NCI-H2171 treated with DMSO at 0.1 percent for 48 hours (cell line): ENCODE data around the gene TBC1D14.
"Not testable (repeated sequence)": the region's sequence is repeated elsewhere in the genome, so short reads cannot be mapped to it uniquely, and the experiment has no call there.

ENCODE experiments used
- DNase-seq: peaks from one replicate; lab custom pipeline; 2025; lab: John Stamatoyannopoulos, UW

Gene TBC1D14

DNA sequence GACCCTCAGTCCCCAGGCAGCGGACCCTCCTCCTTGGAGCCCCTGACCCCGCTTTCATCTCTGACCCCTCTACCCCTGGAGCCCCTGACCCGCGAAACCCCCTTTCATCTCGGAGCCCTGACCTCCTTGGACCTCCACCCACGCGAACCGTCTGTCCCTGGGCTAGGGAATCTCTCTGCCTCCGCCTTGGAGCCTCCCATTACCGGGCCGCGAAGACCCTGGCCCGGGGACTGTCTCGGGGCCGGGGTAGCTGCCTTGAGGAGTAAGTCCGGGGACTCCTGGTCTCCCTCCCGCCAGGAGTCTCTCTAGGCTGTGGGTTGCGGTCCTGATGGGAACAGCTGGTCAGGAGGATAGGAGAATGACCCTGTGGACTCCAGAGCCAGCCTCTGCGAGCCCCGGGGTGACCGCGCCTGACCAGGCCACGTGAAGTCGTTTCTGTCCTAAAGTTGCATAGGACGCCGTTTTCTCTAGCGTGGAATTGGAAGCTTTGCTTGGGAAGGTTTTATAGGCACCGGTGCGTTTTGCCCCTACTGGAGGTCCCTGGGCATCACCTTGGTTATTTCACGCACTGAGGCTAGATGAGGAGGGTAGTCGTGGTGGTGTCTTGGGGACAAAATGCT, 824 bp downstream of the TBC1D14 start:
- DNase-seq = no peak

DNA sequence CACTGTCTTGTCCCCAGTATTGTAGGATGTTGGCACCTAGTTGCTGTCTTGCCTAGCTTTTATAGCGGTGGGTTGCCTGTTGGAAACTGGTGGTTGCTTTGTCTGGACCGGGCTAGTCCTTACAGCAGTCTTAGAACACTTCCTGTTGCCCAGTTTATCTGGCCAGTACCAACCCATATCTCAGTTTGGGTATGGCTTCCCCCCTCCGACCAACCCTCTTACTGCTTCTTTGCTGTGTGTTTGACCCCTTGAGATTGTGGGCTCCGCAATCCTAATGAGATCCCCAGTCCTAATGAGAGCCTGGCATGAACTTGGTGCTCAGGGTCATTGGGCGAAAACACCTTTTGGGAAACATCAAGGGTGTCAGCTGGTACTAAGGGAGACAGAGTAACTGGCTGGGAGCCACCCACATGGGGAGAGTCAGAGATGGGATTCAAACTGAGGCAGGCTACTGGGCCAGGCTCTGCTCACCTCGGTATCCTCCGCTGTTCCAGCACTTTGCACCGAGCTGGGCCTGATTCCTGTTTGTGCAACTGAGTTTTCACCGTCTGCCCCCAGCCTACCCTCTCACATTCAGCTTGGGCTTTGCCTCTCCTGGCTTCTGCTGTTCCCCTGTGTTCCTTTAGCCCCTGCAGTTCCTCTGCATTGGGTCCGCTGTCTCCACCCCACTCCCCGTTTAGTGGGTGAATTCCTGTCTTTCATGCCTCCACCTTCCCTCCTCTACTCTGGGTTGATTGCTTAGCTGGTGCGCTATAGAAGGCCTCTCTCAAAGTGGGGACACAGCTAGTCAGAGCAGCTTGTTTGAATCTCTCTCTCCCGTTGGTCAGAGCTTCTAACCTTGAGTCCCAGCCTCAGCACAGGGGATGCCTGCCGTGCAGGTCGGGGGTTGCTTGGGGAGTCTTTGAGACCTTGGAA, 1.6 kb downstream of the TBC1D14 start:
- DNase-seq = no peak

DNA sequence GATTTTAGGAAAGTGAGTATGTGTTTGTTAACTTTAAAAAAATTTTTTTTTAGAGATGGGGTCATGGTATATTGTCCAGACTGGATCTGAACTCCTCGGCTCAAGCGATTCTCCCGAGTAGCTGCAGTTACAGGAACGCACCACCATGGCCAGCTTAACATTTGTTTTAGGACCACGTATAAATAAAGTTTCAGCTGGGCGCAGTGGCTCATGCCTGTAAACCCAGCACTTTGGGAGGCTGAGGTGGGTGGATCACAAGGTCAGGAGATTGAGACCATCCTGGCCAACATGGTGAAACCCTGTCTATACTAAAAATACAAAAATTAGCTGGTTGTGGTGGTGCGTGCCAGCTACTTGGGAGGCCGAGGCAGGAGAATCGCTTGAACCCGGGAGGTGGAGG, 2.3 kb downstream of the TBC1D14 start:
- DNase-seq = not testable (repeated sequence)

DNA sequence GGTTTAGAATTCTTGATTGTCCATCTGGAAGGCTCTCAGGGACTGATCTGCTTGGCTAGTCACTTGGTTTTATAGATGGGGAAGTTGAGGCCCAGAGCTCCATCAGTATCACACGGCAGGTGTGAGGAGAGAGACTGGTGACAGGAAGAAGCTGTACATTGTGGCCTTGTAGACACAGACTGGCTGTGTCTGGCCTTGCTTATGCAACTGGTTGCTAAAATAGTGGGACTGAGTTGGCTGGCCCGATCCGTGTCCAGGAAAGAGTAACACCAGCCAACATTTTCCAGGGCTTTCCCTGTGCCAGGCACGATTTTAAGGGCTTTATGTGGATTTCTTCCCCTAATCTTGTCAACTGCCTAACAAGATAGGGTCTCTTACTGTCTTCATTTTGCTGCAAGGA, 2.8 kb downstream of the TBC1D14 start:
- no peak for DNase-seq

DNA sequence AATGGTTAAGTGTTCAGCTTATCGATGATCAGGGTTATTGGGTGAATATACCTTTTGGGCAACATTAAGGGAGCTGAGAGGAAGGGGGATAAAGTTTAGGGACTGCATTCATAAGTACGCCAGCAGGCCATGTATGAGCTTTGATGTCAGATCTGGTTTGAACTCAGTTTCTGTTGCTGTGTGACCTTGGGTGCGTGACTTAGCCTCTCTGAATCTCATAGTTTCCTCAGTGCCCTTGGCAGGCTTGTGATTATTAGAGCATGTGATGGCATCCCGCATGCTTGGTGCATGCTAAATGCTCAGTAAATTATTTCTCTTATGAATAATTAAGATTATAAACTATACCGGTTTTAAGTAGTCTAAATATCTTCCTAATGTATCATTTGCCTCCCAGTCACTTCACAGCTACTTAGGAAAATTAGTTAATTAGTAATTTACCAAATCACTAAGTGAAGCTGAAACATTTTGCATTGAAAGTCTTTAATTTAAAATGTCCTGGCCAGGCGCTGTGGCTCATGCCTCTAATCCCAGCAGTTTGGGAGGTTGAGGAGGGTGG, 3.8 kb downstream of the TBC1D14 start:
- DNase-seq = no peak

DNA sequence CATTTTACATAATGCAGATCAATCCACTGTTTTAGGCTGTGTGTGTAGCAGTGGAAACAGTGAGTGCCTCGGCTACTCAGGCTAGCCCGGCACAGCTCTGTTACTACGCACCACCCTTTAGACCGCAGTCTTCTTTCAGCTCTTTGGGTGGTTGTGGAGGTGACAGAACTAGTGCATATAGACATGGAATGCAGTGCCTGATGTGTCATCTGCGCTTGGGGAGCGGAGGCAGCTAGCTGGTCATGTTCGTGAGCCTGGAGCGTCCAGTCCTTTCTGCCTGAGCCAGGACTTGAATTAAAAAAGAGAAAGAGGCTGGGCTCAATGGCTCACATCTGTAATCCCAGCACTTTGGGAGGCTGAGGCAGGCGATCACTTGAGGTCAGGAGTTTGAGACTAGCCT, 4.8 kb downstream of the TBC1D14 start:
- no peak for DNase-seq

DNA sequence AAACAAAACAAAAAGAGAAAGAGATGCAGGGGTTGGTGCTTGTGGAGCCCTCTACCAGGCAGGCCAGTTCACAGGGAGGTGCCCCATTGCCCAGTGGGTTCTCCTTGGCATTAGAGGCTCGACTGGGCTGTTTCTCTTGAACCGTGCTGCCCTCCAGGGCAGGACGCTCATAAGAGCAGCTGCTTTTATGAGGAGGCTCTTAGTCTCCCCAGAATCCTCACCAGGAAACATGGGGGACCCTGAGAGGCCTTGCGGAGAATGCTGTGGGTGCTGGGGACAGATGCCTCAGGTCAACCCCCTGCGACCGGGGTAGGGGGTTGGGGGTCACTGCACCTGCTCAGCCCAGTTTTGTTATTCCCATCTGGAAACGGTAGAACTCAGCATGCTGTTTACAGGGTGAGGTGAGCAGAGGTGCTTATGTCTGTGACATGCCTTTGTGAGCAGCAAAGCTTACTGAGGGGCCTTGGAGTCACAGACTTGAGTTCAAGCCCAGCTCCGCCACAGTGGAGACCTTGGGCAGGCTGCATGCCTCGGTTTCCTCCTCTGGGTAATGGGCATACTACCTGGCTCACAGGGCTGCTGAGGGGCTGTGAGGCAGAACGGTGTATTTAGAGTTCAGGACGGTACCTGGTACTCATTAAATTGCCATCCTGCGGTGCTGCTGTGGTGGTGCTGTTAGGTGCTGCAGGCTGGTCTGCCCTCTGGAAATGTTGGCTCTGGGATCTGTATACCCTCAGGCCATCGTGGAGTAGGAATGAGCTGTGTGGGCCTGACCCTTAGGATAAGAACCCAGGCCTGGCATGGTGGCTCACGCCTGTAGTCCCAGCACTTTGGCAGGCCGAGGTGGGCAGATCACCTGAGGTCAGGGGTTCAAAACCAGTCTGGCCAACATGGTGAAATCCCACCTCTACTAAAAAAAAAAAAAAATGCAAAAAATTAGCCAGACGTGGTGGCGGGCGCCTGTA, 5.7 kb downstream of the TBC1D14 start:
- no peak for DNase-seq

DNA sequence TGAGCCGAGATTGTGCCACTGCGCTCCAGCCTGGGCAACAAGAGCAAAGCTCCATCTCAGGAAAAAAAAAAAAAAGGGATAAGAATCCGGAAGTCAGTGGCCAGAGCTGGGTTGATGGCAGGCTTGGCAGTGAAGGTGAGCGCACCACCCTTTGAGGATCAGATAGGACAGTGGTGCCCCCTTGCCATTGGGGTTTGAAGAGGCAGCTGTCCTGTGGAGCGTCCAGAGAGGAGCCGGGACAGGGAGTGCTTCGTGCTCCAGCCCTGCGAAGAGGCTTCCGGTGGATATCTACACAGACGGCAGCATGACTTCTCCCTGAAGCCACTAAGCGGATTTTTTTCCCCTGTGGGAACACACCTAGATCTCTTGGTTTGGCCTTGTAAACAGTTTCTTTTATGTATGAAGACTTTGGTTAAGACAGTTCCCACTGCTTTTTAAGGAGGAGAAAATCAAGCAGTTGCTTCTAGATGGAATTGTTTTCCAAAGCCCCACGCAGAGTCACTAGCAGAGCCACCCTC, 6.5 kb downstream of the TBC1D14 start:
- DNase-seq = no peak

DNA sequence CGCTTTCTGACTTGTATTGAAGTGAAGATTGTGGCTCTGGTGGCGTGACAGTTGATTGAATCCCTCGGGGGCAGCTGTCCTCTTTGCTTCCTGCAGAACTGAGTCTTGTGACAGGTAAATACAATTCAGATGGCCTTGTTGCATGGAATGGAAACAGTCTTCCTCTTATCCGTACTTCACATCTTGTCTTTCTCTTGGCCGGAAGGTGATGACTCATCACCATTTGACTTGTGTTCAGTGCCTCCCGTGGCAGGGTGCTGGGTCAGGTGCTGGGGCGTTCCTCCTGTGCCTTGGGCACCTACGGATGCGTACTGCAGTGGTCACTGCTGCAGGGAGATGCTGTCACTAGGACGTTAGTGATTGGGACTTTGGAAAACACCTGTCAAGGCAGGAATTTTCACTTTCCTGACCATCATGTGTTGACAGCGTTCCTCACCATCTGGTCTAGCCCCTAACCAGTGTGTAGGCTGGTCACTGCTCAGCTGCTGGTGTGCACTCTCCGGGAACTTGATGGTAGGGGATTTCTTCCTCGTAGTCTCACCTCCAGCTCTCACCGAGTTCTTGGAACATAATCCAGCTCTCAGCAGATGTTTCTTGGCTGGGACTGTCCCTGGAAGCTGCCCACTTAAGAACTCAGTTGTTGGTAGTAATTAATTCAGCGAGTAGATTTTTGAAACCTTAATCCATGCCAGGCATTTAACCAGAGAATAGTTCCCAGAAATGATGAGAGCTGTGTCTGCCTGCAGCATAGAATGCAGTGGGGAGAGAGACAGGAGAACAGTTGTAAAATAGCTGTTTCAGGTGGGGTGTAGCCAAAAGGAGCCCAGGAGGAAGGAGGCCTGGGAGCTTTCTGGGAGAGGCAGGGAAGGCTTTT, 7.2 kb downstream of the TBC1D14 start:
- peak; percentile 5 for DNase-seq

DNA sequence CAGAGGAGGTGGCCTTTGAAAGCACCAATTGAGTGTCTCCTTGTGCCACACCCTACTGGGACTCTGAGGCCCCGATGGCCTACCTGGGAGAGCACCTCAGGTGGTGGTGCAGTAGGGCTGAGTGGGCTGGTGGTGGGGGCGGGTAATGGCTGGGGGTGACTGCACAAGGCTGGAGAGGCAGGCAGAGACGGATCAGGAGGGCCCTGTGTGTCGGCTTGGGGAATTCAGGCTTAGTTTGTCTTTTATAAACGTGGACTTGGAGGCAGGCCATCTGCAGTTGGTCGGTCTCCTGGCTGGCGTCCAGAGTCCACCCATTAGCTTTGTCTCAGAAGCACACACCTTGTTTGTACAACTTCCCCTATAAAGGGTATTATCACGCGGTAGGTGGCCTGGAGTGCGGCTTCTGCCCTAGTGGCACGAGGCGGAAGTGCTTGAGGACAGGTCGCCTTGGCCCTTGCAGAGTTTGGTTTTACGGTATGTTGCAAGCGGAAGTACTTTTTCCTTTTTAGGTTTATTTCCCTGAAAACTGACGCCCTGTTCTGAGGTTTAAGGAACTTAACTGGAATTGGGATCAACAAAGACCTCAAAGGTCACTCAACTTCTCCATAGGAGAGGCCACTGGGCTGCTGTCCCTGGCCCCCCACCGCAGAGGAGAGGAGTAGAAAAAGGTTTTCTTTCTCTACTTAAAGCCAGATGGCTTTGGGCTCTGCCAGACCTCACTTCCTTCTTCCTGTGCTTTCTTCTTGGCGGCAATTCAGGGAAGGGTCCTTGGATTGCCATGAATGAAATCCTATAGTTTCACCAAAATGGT, 8.0 kb downstream of the TBC1D14 start:
- DNase-seq = peak; percentile 4

DNA sequence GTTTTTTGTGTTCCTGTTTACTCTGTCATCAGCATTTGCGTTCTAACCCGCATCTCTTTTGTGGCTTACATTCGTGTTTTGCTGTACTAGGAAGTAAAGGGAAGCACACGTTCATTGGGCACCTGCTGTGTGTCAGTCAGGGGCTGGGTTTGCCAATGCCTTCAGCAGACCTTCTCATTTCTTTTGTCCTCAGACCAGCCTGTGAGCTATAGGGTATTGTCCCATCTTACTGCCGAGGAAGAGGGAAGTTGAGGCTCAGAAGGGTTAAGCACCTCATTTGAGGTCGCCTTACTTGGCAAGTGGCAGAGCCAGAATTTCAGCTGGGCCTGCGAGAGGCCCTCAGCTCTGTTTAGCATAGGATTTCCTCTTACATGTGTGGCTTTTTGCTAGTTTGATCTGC, 8.7 kb downstream of the TBC1D14 start:
- no peak for DNase-seq

DNA sequence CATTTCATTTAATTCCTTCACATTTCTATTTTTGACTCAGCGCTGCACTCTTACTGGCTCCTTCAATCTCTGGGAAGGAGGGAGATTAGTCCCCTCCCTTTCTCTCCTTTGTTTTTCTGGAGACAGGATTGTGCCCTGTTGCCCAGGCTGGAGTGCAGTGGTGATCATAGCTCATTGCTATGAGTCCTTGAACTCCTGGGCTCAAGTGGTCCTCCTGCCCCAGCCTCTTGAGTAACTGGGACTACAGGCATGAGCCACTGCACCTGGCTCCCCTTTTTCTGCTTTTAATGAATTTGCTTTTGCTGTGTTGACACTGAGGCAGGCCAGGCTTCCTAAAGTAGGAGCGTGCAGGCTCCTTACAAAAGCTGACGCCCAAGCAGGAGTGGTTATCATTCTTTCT, 10.5 kb downstream of the TBC1D14 start:
- DNase-seq = no peak

DNA sequence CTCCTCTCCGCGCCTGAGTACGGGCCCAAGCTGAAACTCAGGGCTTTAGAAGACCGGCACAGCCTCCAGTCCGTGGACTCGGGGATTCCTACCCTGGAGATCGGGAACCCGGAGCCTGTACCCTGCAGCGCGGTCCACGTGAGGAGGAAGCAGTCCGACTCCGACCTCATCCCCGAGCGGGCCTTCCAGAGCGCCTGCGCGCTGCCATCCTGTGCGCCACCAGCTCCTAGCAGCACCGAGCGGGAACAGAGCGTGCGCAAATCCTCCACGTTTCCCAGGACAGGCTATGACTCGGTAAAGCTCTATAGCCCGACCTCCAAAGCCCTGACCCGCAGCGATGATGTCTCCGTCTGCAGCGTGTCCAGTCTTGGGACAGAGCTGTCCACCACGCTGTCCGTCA, 13.9 kb downstream of the TBC1D14 start:
- no peak for DNase-seq

DNA sequence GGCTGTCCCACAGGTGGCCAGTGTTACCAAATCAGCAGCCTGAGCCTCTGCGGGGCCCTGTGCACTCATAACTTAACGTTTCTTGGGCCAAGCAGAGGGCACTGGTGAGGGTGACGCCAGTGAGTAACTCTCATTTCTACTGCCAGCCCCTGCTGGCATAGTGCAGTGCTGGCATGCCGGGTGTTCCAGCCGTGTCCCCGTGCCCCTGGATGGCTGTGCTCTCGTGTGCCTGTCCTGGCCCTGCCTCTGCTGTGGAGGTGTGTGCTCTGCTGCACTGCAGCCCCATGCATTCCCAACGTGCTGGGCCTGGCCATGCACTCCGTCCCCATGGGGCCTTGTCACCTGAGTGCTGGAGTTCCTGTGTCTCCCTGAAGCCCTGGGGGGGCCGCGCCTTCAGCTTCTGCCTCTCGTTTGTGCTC, 14.7 kb downstream of the TBC1D14 start:
- DNase-seq = no peak

DNA sequence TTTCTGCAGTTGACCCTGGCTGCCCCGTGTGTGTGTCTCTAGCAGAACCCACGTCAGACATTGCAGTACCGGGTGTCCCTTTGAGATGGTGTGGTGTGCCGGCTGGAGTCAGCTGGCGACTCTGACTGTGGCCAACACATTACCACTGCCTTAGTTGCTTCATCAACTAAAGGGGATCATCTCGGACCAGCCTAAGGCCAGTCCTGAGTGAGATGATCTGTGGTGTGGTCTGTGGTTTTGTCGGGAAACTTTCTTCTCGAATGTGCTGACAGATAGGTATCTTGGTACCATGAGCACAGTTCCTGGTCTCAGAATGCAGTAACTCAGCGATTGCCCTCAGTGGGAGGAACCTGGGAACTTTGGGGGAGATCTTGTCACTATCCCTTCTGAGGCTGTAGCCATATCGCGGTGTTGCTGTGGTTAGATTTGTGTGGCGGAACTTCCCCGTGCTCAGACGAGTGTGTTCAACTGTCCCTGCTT, 15.8 kb downstream of the TBC1D14 start:
- DNase-seq = no peak

DNA sequence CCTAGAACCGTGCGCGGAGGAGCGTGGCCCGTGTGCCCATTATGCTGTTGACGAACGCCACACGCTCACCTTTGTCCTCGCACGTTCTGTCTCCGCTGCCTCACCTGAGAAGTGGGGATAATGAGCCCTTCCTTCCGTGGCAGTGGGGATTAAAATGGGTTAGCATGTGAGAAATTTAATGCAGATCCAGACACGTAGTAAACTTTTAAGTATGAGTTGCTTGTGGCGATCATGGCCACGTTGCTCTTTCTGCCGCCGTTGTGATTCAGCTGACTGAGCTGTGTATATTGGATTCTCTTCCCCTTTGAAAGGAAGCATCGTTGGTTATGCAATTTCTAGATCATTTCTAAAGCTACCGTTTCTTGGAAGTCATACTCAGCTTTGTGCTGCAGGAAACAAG, 16.5 kb downstream of the TBC1D14 start:
- DNase-seq = no peak

DNA sequence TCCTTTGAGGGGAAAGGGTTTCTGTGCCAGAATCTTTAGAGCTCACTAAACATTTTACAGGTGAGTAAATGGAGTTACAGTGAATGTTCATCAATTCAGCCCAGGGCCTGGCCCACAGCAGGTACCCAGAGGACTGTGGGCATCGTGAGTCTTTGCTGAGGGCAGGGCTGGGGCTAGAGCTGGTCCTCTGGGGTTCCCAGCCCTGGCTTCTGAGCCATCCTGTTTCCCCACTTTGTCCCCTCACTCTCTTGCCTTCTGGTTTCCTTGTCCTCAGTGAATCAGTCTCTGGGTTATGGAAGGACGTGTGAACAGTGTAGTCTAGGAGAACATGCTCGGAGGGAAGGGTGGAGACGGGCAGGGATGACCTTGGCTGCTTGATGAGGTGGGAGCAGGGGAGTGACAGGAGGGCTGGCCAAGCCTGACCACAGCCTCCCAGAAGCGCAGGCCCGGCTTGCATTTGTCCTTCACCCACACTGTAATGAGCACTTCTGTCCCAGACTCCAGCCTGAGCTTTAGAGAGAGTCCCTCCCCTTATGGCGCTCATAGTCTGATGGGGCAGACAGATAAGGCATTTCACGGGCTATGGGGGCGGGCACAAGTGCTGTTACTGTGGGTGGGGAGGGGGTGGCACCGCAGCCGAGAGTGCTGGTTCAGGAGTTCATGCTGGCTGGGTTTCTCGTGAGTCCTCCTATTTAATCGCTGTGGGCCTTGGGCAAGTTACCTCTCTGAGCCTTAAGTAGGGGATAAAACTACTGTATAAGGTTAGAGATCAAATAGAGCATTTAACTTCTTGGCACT, 17.3 kb downstream of the TBC1D14 start:
- DNase-seq = no peak

DNA sequence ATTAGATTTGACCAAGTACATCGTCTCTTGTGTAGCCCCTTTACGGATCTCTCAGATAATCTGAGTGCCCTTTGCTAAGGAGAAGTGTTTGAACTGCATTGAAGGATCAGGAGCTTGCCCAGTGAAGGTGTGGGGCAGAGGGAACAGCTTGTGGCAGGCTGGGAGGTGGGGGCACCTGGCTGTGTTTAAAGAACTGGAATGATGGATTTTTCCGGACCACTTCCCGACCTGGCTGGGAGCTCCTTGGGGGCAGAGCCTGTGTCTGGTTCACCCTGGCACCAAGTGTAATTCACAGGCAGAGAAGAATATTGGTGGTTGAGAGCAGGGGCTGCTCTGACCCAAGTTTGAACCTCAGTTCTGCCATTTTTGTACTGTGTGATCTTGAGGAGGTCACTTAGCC, 18.5 kb downstream of the TBC1D14 start:
- peak; percentile 79 for DNase-seq

DNA sequence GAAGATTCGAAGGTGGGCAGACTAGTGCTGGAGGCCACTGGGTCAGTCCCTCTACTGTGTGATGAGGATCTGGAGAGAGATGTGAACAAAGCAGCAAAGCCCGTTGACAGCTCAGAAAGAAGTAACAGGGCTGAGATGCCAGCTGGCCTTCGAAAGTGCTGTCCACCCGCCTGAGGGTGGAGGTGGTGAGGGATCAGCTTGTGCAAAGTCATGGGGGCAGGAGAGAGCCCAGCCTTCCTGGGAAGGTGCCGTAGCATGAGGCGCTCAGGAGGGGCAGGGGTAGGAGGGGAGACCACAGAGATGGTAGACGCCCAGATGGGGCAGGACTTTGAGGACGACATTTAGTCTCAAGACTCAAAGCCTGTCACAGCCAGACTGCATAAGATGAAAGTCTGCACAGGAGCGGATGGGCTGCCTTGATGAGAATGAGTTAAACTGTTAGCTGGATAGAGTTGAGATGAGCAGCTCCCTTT, 19.7 kb downstream of the TBC1D14 start:
- DNase-seq = no peak
